Muscle of leg (tissue), 11 donors: Measurements from ENCODE around the gene PFKFB3. TPM values are rescaled to one million over a fixed set of nuclear protein-coding genes. Genes with fewer than 3 reads are reported as not detected.

Source experiments
- DNase-seq: peaks from one replicate; pipeline ENCODE4 v3.0.0; 2013
- H3K27ac ChIP-seq: one replicate; pipeline ENCODE4 v1.5.1; 2013; ENCODE audit warnings: mild to moderate bottlenecking, low read length, control low read depth
- H3K27me3 ChIP-seq: one replicate; pipeline ENCODE4 v1.6.1; 2013; ENCODE audit warnings: low read length; ENCODE audit not compliant: control insufficient read depth, insufficient read depth
- H3K36me3 ChIP-seq: one replicate; pipeline ENCODE4 v1.6.1; 2013; ENCODE audit warnings: low read length; ENCODE audit not compliant: control insufficient read depth, insufficient read depth
- H3K4me1 ChIP-seq: one replicate; pipeline ENCODE4 v1.6.1; 2013; ENCODE audit warnings: low read length; ENCODE audit not compliant: control insufficient read depth, insufficient read depth
- H3K4me3 ChIP-seq: one replicate; pipeline ENCODE4 v1.5.1; 2013; ENCODE audit warnings: low read length, control low read depth
- H3K9me3 ChIP-seq: replicated peaks from 2 replicates; pipeline ENCODE4 v1.6.1; 2013; ENCODE audit warnings: low read depth, low read length; ENCODE audit not compliant: control insufficient read depth
- WGBS: methylation state at CpG from one replicate; pipeline ENCODE4 v1.1.5; 2013; ENCODE audit warnings: missing lambda C conversion rate; ENCODE audit not compliant: insufficient coverage; 5-methylcytosine and 5-hydroxymethylcytosine counted together
- polyA plus RNA-seq, 8 donors: library from polyadenylated mRNA; unstranded; fragments of 120-200 nt; gene quantifications; one replicate each; pipeline versions ENCODE4 v1.2.1 to v1.2.3, GENCODE V29; 2013; ENCODE audit warnings: inconsistent platforms in 1 of 8, low replicate concordance in 1 of 8; ENCODE audit not compliant: insufficient read length in 8 of 8, insufficient read depth in 1 of 8
- total RNA-seq: library from RNA; stranded (reverse); fragments of 120-200 nt; gene quantifications from one replicate; pipeline ENCODE4 v1.2.4, GENCODE V29; 2013

The PFKFB3 gene
- total and polyA plus RNA-seq, 9 donors, result 10.5 to 16.5 (median 12.7) TPM

DNA sequence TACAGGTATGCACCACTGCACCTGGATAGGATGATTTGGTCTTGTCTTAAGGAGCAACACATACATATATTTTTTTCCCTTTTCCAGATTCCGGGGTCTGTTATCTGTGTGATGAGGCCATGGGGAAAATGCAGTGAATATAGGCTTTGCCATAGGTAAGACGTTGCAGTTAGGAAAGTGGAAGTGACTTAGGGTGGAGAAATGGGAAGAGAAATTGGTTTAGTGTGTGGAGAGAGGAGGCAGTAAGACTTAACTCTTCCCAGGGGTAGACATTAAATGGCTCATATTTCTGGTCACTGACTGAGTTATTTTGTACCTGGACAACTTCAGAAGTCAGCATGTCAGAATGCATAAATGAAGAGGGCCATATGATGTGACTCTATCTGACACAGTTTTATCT lies 66.7 kb downstream of the PFKFB3 start:
- WGBS, result 25% methylated on average over 1 of the region's 2 CpGs
- Histone ChIP-seq H3K9me3 (no peaks in the 10 kb centered on the region), H3K27me3 (no peaks in the 10 kb centered on the region), H3K27ac (no peak overlapping the region), H3K36me3 (no peaks in the 10 kb centered on the region), H3K4me1 (no peaks in the 10 kb centered on the region), H3K4me3 (no peak overlapping the region)
- no peak for DNase-seq

DNA sequence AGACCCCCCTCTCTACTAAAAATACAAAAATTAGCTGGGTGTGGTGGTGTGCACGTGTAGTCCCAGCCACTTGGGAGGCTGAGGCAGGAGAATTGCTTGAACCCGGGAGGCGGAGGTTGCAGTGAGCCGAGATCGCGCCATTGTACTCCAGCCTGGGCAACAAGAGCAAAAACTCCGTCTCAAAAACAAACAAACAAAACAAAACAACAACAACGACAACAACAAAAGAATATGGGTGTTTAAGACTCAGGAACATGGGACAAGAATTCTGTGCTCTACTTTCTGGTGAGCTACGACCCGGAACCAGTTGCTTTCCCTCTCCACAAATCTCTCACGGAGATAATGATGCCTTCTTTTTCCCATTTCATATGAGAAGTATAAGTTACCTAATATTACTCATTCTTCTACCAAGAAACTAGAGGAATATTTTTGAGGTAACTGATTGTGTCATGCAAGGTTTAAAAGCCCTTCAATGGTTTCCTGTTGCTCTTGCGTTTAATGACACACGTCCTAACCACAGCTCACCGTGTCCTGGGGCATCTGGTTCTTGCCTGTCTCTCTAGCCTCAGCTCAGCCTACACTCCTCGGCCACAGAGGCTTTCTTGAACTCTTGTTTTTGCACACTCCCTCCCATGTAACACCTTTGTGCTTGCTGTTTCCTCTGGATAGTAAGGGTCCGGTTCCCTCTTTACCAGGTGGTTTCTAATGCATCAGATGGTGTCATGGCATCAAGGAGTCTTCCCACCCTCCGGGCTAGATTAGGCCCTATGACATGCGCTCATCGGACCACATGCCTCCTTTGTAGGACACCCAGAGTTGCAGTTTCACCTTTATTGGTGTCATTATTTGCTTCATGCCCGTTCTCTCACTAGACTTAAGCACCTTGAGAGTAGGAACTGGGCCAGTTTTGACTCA lies 67.5 kb downstream of the PFKFB3 start:
- Histone ChIP-seq H3K9me3 (no peaks in the 10 kb centered on the region), H3K27ac (no peak overlapping the region), H3K4me1 (peaks cover 3% of the 10 kb centered on the region), H3K36me3 (no peaks in the 10 kb centered on the region), H3K27me3 (no peaks in the 10 kb centered on the region), H3K4me3 (no peak overlapping the region)
- no peak for DNase-seq
- WGBS, result 65% methylated on average over 8 of the region's 20 CpGs

DNA sequence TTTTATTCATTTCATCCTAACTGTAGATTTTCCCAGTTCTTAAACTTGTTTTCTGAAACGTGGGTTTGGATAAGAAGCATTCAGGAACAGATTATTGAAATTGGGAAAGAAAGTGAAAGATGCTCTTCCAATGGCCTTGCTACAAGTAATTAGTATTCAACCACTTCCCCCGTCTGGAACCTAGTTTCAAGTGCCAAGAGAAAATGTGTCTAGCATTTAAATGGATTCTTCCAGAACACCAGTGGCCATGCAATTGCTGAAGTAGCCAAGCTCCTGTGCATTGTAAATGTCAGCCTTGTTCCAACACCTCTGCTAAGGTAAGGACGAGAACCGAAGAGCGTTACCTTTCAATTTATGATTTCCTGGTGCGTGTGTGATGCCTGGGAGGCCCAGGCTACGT lies 68.2 kb downstream of the PFKFB3 start:
- Histone ChIP-seq H3K27ac (no peak overlapping the region), H3K4me3 (no peak overlapping the region), H3K4me1 (peaks cover 6% of the 10 kb centered on the region), H3K36me3 (no peaks in the 10 kb centered on the region), H3K9me3 (no peaks in the 10 kb centered on the region), H3K27me3 (no peaks in the 10 kb centered on the region)
- WGBS, result 53% methylated on average over 2 of the region's 7 CpGs
- DNase-seq, result no peak

DNA sequence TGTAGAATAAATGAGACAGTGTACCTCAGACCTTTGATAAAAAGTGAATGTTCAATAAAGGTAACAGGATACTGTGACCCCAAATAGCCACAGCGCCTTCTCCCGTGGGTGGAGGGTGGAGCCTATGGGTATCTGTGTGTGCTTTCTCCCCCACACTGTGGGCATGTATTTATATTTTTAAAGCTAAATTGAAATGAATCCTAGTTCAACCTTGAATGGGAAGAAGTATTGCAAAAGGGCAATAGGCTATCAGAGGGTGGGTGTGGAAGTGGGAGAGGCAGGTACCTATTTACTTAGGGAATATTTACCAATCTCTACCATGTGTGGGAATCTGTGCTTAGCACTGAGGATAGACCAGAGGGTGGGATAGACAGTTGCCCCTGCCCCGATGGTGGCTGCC lies 68.9 kb downstream of the PFKFB3 start:
- no peak overlapping the region for H3K4me3 ChIP-seq
- no peak overlapping the region for H3K27ac ChIP-seq
- no peaks in the 10 kb centered on the region for H3K9me3 ChIP-seq
- peaks cover 6% of the 10 kb centered on the region for H3K4me1 ChIP-seq
- H3K36me3 ChIP-seq, result no peaks in the 10 kb centered on the region
- WGBS, result 78% methylated on average over 1 of the region's 3 CpGs
- DNase-seq, result no peak
- no peaks in the 10 kb centered on the region for H3K27me3 ChIP-seq

DNA sequence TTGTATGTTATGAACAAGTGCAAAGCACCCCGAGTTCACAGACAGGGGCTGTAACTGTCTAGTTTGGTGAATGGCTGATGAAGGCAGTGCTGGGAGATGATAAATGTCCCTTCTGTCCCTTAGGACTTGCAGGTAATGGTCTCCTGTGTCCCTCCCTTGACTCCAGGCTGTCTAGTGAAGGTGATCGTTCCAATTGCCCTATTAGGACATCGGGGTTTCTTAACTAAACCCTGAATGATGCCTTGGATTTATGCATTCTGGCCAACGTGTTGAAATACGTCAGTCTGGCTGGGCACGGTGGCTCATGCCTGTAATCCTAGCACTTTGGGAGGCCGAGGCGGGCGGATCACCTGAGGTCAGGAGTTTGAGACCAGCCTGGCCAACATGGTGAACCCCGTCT lies 69.4 kb downstream of the PFKFB3 start:
- Histone ChIP-seq H3K27me3 (no peaks in the 10 kb centered on the region), H3K27ac (no peak overlapping the region), H3K36me3 (no peaks in the 10 kb centered on the region), H3K4me3 (no peak overlapping the region), H3K4me1 (peaks cover 6% of the 10 kb centered on the region), H3K9me3 (no peaks in the 10 kb centered on the region)
- DNase-seq, result no peak
- 85% methylated on average over 6 of the region's 10 CpGs for WGBS

DNA sequence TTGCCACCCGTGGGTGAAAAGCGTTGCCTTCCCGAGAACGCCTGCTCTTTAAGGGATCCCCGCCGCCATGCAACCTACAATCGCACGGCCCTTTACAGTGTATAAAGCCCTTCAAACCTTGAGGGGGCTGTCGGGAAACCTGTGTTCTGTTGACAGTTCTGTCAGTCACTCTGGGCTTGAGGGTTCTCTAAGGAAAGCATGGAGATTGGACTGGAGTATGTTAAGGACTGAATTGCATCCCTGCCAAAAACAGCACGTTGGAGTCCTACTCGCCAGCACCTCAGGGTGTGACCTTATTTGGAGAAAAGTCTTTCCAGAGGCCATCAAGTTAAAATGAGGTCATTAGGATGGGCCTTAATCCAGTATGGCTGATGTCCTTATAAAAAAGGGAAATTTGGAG lies 70.6 kb downstream of the PFKFB3 start:
- Histone ChIP-seq H3K4me1 (peaks cover 6% of the 10 kb centered on the region), H3K27ac (no peak overlapping the region), H3K36me3 (no peaks in the 10 kb centered on the region), H3K9me3 (no peaks in the 10 kb centered on the region), H3K27me3 (no peaks in the 10 kb centered on the region), H3K4me3 (no peak overlapping the region)
- peak; percentile 40 for DNase-seq
- 84% methylated on average over 11 of the region's 11 CpGs for WGBS

DNA sequence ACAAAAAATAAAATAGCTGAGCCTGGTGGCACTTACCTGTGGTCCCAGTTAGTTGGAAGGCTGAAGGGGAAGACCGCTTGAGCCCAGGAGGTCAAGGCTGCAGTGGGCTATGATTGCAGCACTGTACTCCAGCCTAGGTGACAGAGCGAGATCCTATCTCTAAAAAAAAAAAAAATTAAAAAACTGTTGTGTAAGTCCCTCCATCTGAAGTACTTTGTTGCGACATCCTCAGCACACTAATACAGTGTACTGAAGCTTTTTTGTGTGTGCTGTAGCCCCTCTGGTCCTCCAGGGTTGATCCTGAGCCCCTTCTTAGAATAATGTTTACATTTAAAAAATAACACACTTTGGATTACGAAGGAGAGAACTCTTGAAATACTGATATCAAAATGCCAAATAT lies 71.3 kb downstream of the PFKFB3 start:
- Histone ChIP-seq H3K4me3 (no peak overlapping the region), H3K4me1 (peaks cover 6% of the 10 kb centered on the region), H3K27me3 (no peaks in the 10 kb centered on the region), H3K9me3 (no peaks in the 10 kb centered on the region), H3K36me3 (no peaks in the 10 kb centered on the region), H3K27ac (no peak overlapping the region)
- DNase-seq, result no peak
- no CpG with 5 or more reads among the region's 4 CpGs for WGBS

DNA sequence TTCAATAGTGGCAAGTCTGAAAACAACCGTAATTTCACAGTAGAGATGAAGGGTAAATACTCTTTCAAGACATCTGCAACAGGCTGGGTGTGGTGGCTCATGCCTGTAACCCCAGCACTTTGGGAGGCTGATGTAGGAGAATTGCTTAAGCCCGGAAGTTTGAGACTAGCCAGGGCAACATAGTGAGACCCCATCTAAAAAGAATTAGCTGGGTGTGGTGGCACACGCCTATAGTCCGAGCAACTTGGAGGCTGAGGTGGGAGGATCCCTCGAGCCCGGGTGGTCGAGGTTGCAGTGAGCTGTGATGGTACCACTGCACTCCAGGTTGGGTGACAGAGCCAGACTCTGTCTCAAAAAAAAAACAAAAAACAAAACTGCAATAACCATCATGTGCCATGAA lies 71.8 kb downstream of the PFKFB3 start:
- H3K9me3 ChIP-seq, result no peaks in the 10 kb centered on the region
- peaks cover 6% of the 10 kb centered on the region for H3K4me1 ChIP-seq
- WGBS, result 40% methylated on average over 1 of the region's 7 CpGs
- no peaks in the 10 kb centered on the region for H3K27me3 ChIP-seq
- no peaks in the 10 kb centered on the region for H3K36me3 ChIP-seq
- H3K27ac ChIP-seq, result no peak overlapping the region
- no peak overlapping the region for H3K4me3 ChIP-seq
- DNase-seq, result no peak

DNA sequence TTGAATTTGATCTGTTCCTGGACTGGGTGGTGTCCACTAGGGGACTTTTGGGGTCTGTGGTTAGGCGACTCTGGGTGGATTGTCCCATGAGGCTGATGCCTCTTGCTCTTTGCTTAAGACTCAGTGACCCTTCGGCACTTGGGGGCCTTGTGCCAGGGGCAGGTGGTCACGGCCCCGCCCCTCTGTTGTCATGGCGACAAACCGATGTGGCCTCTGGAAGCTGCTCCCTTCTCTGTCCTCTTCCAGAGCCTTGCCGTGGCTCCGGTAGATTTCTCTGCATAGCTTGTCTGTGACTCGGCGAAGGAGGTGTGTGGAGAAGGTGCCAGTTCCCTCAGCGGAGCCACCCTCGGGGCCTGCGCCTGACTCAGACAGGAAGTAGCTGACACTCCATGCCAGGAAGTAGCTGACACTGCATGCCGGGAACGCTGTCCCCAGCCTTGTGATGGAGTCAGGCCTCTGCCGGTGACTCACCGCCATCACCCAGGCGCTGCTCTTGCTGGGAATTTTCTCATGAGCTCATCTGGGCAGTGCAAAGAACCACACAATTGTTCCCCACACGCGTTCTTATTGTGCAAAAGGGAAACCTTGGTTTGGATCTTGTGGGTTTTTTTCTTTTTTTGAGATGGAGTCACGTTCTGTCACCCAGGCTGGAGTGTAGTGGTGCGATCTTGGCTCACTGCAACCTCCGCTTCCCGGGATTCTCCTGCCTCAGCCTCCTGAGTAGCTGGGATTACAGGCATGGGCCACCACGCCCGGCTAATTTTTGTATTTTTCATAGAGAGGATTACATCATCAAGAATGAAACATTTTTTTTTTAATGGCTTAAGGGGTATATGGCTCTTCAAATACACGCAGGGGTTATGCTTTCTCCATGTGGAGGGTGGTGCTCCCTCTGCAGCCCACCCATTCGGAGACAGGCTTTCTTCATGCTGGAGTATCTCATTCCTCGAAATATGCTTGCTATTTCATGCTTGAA lies 72.6 kb downstream of the PFKFB3 start:
- no peaks in the 10 kb centered on the region for H3K27me3 ChIP-seq
- peak overlapping the region; percentile 3 for H3K27ac ChIP-seq
- DNase-seq, result peak; percentile 81
- 43% methylated on average over 11 of the region's 29 CpGs for WGBS
- H3K4me3 ChIP-seq, result no peak overlapping the region
- no peaks in the 10 kb centered on the region for H3K36me3 ChIP-seq
- peaks cover 6% of the 10 kb centered on the region for H3K4me1 ChIP-seq
- no peaks in the 10 kb centered on the region for H3K9me3 ChIP-seq

DNA sequence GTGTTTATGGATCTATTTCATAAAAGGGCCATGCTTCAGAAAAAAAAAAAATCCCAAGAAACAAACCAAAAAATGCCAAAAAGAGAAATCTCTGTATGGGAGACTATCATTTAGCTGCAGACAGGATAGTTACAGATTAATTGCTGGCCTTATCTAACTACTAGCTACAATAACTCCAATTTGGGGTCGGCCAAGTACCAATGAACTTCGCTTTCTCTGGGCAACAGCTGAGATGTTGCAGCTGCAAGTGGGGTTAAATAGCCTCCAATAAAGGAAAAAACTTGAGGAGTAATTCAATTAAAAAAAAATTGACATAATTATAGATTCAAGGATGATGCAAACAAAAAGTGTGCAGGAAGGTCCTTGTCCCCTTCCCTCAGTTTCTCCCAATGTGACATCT lies 73.6 kb downstream of the PFKFB3 start:
- H3K27ac ChIP-seq, result no peak overlapping the region
- no peak for DNase-seq

More for the DNA sequence above, 73.6 kb downstream of the PFKFB3 start:
- no peak overlapping the region for H3K4me3 ChIP-seq
- no CpG with 5 or more reads among the region's 2 CpGs for WGBS
- H3K27me3 ChIP-seq, result no peaks in the 10 kb centered on the region
- H3K9me3 ChIP-seq, result no peaks in the 10 kb centered on the region
- no peaks in the 10 kb centered on the region for H3K36me3 ChIP-seq
- peaks cover 6% of the 10 kb centered on the region for H3K4me1 ChIP-seq
